NCI-H146 (cell line): ENCODE data around the gene RPSA.
"Not testable (repeated sequence)": the region's sequence is repeated elsewhere in the genome, so short reads cannot be mapped to it uniquely, and the experiment has no call there.

ENCODE experiments used
- DNase-seq: peaks from one replicate; lab custom pipeline; 2025; lab: John Stamatoyannopoulos, UW

Gene RPSA

GRCh38 chr3:39456159-39456558 is 49.6 kb downstream of the RPSA start:
- no peak for DNase-seq

GRCh38 chr3:39457361-39457760 is 50.8 kb downstream of the RPSA start:
- DNase-seq, result no peak

GRCh38 chr3:39458579-39458978 is 52.1 kb downstream of the RPSA start:
- DNase-seq, result not testable (repeated sequence)

GRCh38 chr3:39460677-39461076 is 54.2 kb downstream of the RPSA start:
- DNase-seq, result no peak
